ENCODE data around the gene AMPD1. TPM values are rescaled to one million over a fixed set of nuclear protein-coding genes. Genes with fewer than 3 reads are reported as not detected.

The AMPD1 gene
- total and polyA plus RNA-seq, 10 of the 15 experiments (the other 5 are each of a cell fraction or from before 2014, with no cell fraction given), result 0.12 to 0.30 (median 0.14) TPM; not detected in 7

- peak; percentile 70 for TF ChIP-seq E4F1 (IDR thresholded peaks at IDR 0.05; ENCODE audit: borderline replicate concordance, partially characterized antibody)
- TF ChIP-seq ZNF687 (IDR thresholded peaks at IDR 0.05), result no peak; the same call in 1 of the 2 replicates
- TF ChIP-seq ATF7 (IDR thresholded peaks at IDR 0.05; ENCODE audit: low read depth), result peak; percentile 52; the same call in 1 of the 2 replicates
- TF ChIP-seq ZZZ3 (IDR thresholded peaks at IDR 0.05; ENCODE audit: control insufficient read depth, insufficient read length, low read depth), result no peak
- peak; percentile 96 for TF ChIP-seq BCL3 (IDR thresholded peaks at IDR 0.05; ENCODE audit: borderline replicate concordance, insufficient read depth, low read depth, low read length, poor library complexity, severe bottlenecking)
- no peak for TF ChIP-seq ETV6 (conservative IDR thresholded peaks at IDR 0.05 in 1 of 2, IDR thresholded peaks at IDR 0.05 in 1 of 2; ENCODE audit: borderline replicate concordance in 1 of 2, low read depth in 1 of 2)
- TF ChIP-seq BMI1 (IDR thresholded peaks at IDR 0.05; ENCODE audit: borderline replicate concordance), result no peak; the same call in 1 of the 2 replicates
- TF ChIP-seq YBX1 (IDR thresholded peaks at IDR 0.05), result no peak
- no peak for TF ChIP-seq RFX5 (IDR thresholded peaks at IDR 0.05; ENCODE audit: low read depth, low read length)
- TF ChIP-seq ZNF592 (IDR thresholded peaks at IDR 0.05), result no peak
- no peak for TF ChIP-seq EGR1 (IDR thresholded peaks at IDR 0.05; ENCODE audit: borderline replicate concordance in 1 of 2, low read depth in 2 of 2, low read length in 2 of 2)
- TF ChIP-seq KAT2A (conservative IDR thresholded peaks at IDR 0.05; ENCODE audit: control insufficient read depth, low read depth, low read length), result no peak
- TF ChIP-seq SIX5 (IDR thresholded peaks at IDR 0.05; ENCODE audit: low read depth, low read length, severe bottlenecking), result peak; percentile 41
- TF ChIP-seq IKZF1 (conservative IDR thresholded peaks at IDR 0.05), result peak; percentile 75
- TF ChIP-seq ZSCAN29 (IDR thresholded peaks at IDR 0.05), result no peak
- TF ChIP-seq SMARCA5 (IDR thresholded peaks at IDR 0.05), result peak; percentile 92
Measured at GRCh38 chr1:114716304-114717170, 21.2 kb upstream of the AMPD1 start, which contains the start of gene NRAS (continued).

Measured in GM12878 (cell line).